Measurements from ENCODE around the gene SCMH1. TPM values are rescaled to one million over a fixed set of nuclear protein-coding genes. Genes with fewer than 3 reads are reported as not detected.

SCMH1 gene
- total RNA-seq, 1 experiment from 2014 or later, result 51.0 TPM

- no peaks in the 10 kb centered on the region for H3K9me3 ChIP-seq (replicated peaks)
- H3K36me3 ChIP-seq, result peaks cover 45% of the 10 kb centered on the region
- no peaks in the 10 kb centered on the region for H3K27me3 ChIP-seq
- H3K27ac ChIP-seq, result no peak overlapping the region
- no peak for DNase-seq
- H3K4me1 ChIP-seq, result no peaks in the 10 kb centered on the region
- no peak overlapping the region for H3K4me3 ChIP-seq
These were observed 224.1 kb downstream of the SCMH1 start for GRCh38 chr1:41018018-41018410.

- no peaks in the 10 kb centered on the region for H3K9me3 ChIP-seq (replicated peaks)
- no peaks in the 10 kb centered on the region for H3K27me3 ChIP-seq
- no peaks in the 10 kb centered on the region for H3K4me1 ChIP-seq
- DNase-seq, result no peak
- H3K36me3 ChIP-seq, result peaks cover 51% of the 10 kb centered on the region
- H3K27ac ChIP-seq, result no peak overlapping the region
- H3K4me3 ChIP-seq, result no peak overlapping the region
These were observed 224.7 kb downstream of the SCMH1 start for GRCh38 chr1:41017141-41018017.

GRCh38 chr1:41015897-41016470 is 226.1 kb downstream of the SCMH1 start:
- DNase-seq, result no peak
- Histone ChIP-seq H3K4me1 (no peaks in the 10 kb centered on the region), H3K4me3 (no peak overlapping the region), H3K9me3 (replicated peaks) (no peaks in the 10 kb centered on the region), H3K36me3 (peaks cover 65% of the 10 kb centered on the region), H3K27me3 (no peaks in the 10 kb centered on the region), H3K27ac (no peak overlapping the region)

GRCh38 chr1:41015281-41015896 is 226.7 kb downstream of the SCMH1 start:
- Histone ChIP-seq H3K27ac (no peak overlapping the region), H3K27me3 (no peaks in the 10 kb centered on the region), H3K4me3 (no peak overlapping the region), H3K36me3 (peaks cover 71% of the 10 kb centered on the region), H3K4me1 (no peaks in the 10 kb centered on the region), H3K9me3 (replicated peaks) (no peaks in the 10 kb centered on the region)
- no peak for DNase-seq

- peaks cover 76% of the 10 kb centered on the region for H3K36me3 ChIP-seq
- H3K4me3 ChIP-seq, result no peak overlapping the region
- H3K27me3 ChIP-seq, result no peaks in the 10 kb centered on the region
- no peak for DNase-seq
- H3K27ac ChIP-seq, result no peak overlapping the region
- H3K4me1 ChIP-seq, result no peaks in the 10 kb centered on the region
- H3K9me3 ChIP-seq (replicated peaks), result no peaks in the 10 kb centered on the region
These were observed 227.2 kb downstream of the SCMH1 start for GRCh38 chr1:41014871-41015270.

GRCh38 chr1:41013796-41014195 is 228.3 kb downstream of the SCMH1 start:
- H3K27ac ChIP-seq, result no peak overlapping the region
- no peak overlapping the region for H3K4me3 ChIP-seq
- H3K9me3 ChIP-seq (replicated peaks), result no peaks in the 10 kb centered on the region
- H3K4me1 ChIP-seq, result no peaks in the 10 kb centered on the region
- no peak for DNase-seq
- H3K36me3 ChIP-seq, result peaks cover 87% of the 10 kb centered on the region
- H3K27me3 ChIP-seq, result no peaks in the 10 kb centered on the region

- no peak overlapping the region for H3K27ac ChIP-seq
- H3K4me3 ChIP-seq, result no peak overlapping the region
- H3K27me3 ChIP-seq, result no peaks in the 10 kb centered on the region
- no peak for DNase-seq
- H3K9me3 ChIP-seq (replicated peaks), result no peaks in the 10 kb centered on the region
- H3K36me3 ChIP-seq, result peaks cover 90% of the 10 kb centered on the region
- H3K4me1 ChIP-seq, result no peaks in the 10 kb centered on the region
These were observed 229.1 kb downstream of the SCMH1 start for GRCh38 chr1:41013024-41013423.

GRCh38 chr1:41010345-41010744 is 231.8 kb downstream of the SCMH1 start:
- no peak for DNase-seq
- no peaks in the 10 kb centered on the region for H3K4me1 ChIP-seq
- peaks cover 94% of the 10 kb centered on the region for H3K36me3 ChIP-seq
- H3K27ac ChIP-seq, result no peak overlapping the region
- no peaks in the 10 kb centered on the region for H3K27me3 ChIP-seq
- H3K4me3 ChIP-seq, result no peak overlapping the region
- H3K9me3 ChIP-seq (replicated peaks), result no peaks in the 10 kb centered on the region

GRCh38 chr1:41009466-41009865 is 232.6 kb downstream of the SCMH1 start:
- no peaks in the 10 kb centered on the region for H3K4me1 ChIP-seq
- H3K27me3 ChIP-seq, result no peaks in the 10 kb centered on the region
- DNase-seq, result no peak
- H3K27ac ChIP-seq, result no peak overlapping the region
- no peaks in the 10 kb centered on the region for H3K9me3 ChIP-seq (replicated peaks)
- H3K36me3 ChIP-seq, result peaks cover 100% of the 10 kb centered on the region
- H3K4me3 ChIP-seq, result no peak overlapping the region

- Histone ChIP-seq H3K36me3 (peaks cover 95% of the 10 kb centered on the region), H3K9me3 (replicated peaks) (no peaks in the 10 kb centered on the region), H3K27ac (no peak overlapping the region), H3K27me3 (no peaks in the 10 kb centered on the region), H3K4me3 (no peak overlapping the region), H3K4me1 (peaks cover 19% of the 10 kb centered on the region)
- no peak for DNase-seq
These were observed 234.9 kb downstream of the SCMH1 start for GRCh38 chr1:41006942-41007865.

- Histone ChIP-seq H3K4me1 (peaks cover 19% of the 10 kb centered on the region), H3K27me3 (no peaks in the 10 kb centered on the region), H3K9me3 (replicated peaks) (no peaks in the 10 kb centered on the region), H3K27ac (no peak overlapping the region), H3K36me3 (peaks cover 95% of the 10 kb centered on the region), H3K4me3 (no peak overlapping the region)
- DNase-seq, result no peak
These were observed 236.2 kb downstream of the SCMH1 start for GRCh38 chr1:41005876-41006275.

GRCh38 chr1:41003640-41004220 is 238.4 kb downstream of the SCMH1 start:
- peaks cover 95% of the 10 kb centered on the region for H3K36me3 ChIP-seq

GRCh38 chr1:41003127-41003639 is 238.9 kb downstream of the SCMH1 start:
- Histone ChIP-seq H3K9me3 (replicated peaks) (no peaks in the 10 kb centered on the region), H3K36me3 (peaks cover 94% of the 10 kb centered on the region), H3K4me3 (no peak overlapping the region), H3K27ac (0 out of 2 replicates have a peak overlapping the region, but pooled peaks have one; percentile 5), H3K4me1 (peaks cover 19% of the 10 kb centered on the region), H3K27me3 (no peaks in the 10 kb centered on the region)
- DNase-seq, result no peak

More at GRCh38 chr1:41003640-41004220, 238.4 kb downstream of the SCMH1 start:
- peak; percentile 100 for DNase-seq
- Histone ChIP-seq H3K9me3 (replicated peaks) (no peaks in the 10 kb centered on the region), H3K27me3 (no peaks in the 10 kb centered on the region), H3K27ac (0 out of 2 replicates have a peak overlapping the region, but pooled peaks have one; percentile 5), H3K4me1 (peaks cover 19% of the 10 kb centered on the region), H3K4me3 (no peak overlapping the region)

- peaks cover 13% of the 10 kb centered on the region for H3K4me1 ChIP-seq
- no peaks in the 10 kb centered on the region for H3K27me3 ChIP-seq
- H3K27ac ChIP-seq, result no peak overlapping the region
- H3K9me3 ChIP-seq (replicated peaks), result no peaks in the 10 kb centered on the region
- H3K4me3 ChIP-seq, result no peak overlapping the region
- peaks cover 94% of the 10 kb centered on the region for H3K36me3 ChIP-seq
- no peak for DNase-seq
These were observed 243.4 kb downstream of the SCMH1 start for GRCh38 chr1:40998668-40999067.

Data from SJCRH30 (cell line).